ENCODE measurements around the gene ACTA1.

- TF ChIP-seq POLR2AphosphoS5 (IDR thresholded peaks at IDR 0.05; ENCODE audit: insufficient read depth, low read depth, low read length) (no peak), JUN (IDR thresholded peaks at IDR 0.05; ENCODE audit: borderline replicate concordance, insufficient read depth, insufficient read length, low read depth) (no peak), CTCF (IDR thresholded peaks at IDR 0.05; ENCODE audit: extremely low read depth in 1 of 2, insufficient read depth in 1 of 2, low read depth in 1 of 2, low read length in 2 of 2) (no peak)
Observed at GRCh38 chr1:229480495-229480894, 46.6 kb upstream of the ACTA1 start.
